GM12865 (cell line): ENCODE data around the gene PRKACB.

ENCODE experiments used
- DNase-seq: peaks from one replicate; pipeline ENCODE4 v3.0.0; 2010; ENCODE audit warnings: low read depth
- H3K4me3 ChIP-seq: 2 replicates; pipeline ENCODE4 v1.5.1; 2011; ENCODE audit warnings: mild to moderate bottlenecking, low read depth, low read length, control low read depth
- CTCF ChIP-seq: IDR thresholded peaks from 2 replicates; pipeline ENCODE4 v1.5.1; 2011; ENCODE audit warnings: low read length, control low read depth, low read depth, inconsistent platforms; ENCODE audit not compliant: insufficient read depth; ENCODE audit errors: missing control alignments

Gene PRKACB

GRCh38 chr1:84108900-84109578, 35.0 kb upstream of the PRKACB start:
- no peak for DNase-seq
- TF ChIP-seq CTCF: no peak
- H3K4me3 ChIP-seq: no peak overlapping the region

- H3K4me3 ChIP-seq: no peak overlapping the region
- TF ChIP-seq CTCF: no peak
- DNase-seq: no peak
Measured at GRCh38 chr1:84110629-84111028, 33.4 kb upstream of the PRKACB start.

GRCh38 chr1:84116558-84116957, 27.5 kb upstream of the PRKACB start:
- no peak overlapping the region for H3K4me3 ChIP-seq
- no peak for TF ChIP-seq CTCF
- no peak for DNase-seq

- TF ChIP-seq CTCF: no peak
- no peak overlapping the region for H3K4me3 ChIP-seq
- no peak for DNase-seq
Measured at GRCh38 chr1:84117868-84118267, 26.2 kb upstream of the PRKACB start.

GRCh38 chr1:84121360-84121759, 22.7 kb upstream of the PRKACB start:
- H3K4me3 ChIP-seq: no peak overlapping the region

GRCh38 chr1:84122780-84123382, 21.2 kb upstream of the PRKACB start:
- peak; percentile 51 for TF ChIP-seq CTCF
- H3K4me3 ChIP-seq: no peak overlapping the region
- peak; percentile 64 for DNase-seq

More at GRCh38 chr1:84121360-84121759, 22.7 kb upstream of the PRKACB start:
- no peak for DNase-seq
- no peak for TF ChIP-seq CTCF

- H3K4me3 ChIP-seq: no peak overlapping the region
- no peak for TF ChIP-seq CTCF
- no peak for DNase-seq
Measured at GRCh38 chr1:84133479-84133878, 10.6 kb upstream of the PRKACB start.
